Mesodermal cell (in vitro differentiated cells): ENCODE measurements around the gene NFIX.

ENCODE experiments used
- H3K27ac ChIP-seq: 2 replicates; pipeline ENCODE4 v1.7.0; 2013; ENCODE audit warnings: mild to moderate bottlenecking, low read depth, low read length, moderate library complexity; ENCODE audit not compliant: severe bottlenecking
- H3K36me3 ChIP-seq: 2 replicates; pipeline ENCODE4 v1.7.1; 2013; ENCODE audit warnings: mild to moderate bottlenecking, low read length, moderate library complexity; ENCODE audit not compliant: control insufficient read depth, insufficient read depth
- H3K4me1 ChIP-seq: one replicate; pipeline ENCODE4 v1.7.1; 2013; ENCODE audit warnings: mild to moderate bottlenecking, low read length; ENCODE audit not compliant: insufficient read depth, control insufficient read depth, poor library complexity, severe bottlenecking
- H3K4me3 ChIP-seq: 2 replicates; pipeline ENCODE4 v1.7.0; 2013; ENCODE audit warnings: low read length, control low read depth, mild to moderate bottlenecking; ENCODE audit not compliant: insufficient read depth, poor library complexity, severe bottlenecking; ENCODE audit errors: extremely low read depth
- H3K9me3 ChIP-seq: 2 replicates; pipeline ENCODE4 v1.7.1; 2013; ENCODE audit warnings: mild to moderate bottlenecking, low read length, moderate library complexity; ENCODE audit not compliant: control insufficient read depth
- WGBS, 2 experiments: methylation state at CpG; one replicate each; pipeline ENCODE4 v1.1.5; 2013; ENCODE audit warnings: missing lambda C conversion rate in 2 of 2; ENCODE audit not compliant: insufficient coverage in 2 of 2; 5-methylcytosine and 5-hydroxymethylcytosine counted together

The NFIX gene

DNA sequence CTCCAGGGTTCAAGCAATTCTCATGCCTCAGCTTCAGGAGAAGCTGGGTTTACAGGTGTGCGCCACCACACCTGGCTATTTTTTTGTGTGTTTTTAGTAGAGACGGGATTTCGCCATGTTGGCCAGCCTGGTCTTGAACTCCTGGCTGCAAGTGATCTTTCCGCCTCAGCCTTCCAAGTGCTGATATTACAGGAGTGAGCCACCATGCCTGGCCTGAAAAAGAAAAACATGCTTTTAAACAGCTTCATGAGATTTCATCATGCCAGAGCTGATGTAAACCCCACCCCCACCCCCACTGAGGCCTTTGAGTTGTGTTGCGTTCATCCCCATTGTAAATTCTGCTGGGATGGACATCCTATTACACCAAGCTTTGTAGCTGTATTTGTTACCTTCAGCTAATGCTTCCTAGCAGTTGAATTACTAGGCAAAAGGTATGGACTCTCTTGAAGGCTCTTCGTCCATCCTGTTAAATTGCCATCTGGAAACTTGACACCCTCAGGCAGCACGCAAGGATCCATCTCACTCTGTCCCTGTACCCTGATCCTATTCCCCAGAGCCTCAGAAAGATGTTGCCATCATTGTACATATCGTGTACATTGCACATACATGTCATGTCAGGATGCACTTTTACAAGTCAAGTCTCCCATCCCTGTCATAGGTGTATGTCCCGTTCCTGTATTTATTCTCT lies 47.3 kb downstream of the NFIX start:
- WGBS, 2 experiments: 87 to 94% methylated on average over 8 to 9 of the region's 9 CpGs
- H3K27ac ChIP-seq: no peak overlapping the region

GRCh38 chr19:13043285-13043684 lies 48.0 kb downstream of the NFIX start:
- Histone ChIP-seq H3K4me3 (no peak overlapping the region), H3K36me3 (no peaks in the 10 kb centered on the region), H3K9me3 (no peaks in the 10 kb centered on the region), H3K4me1 (no peaks in the 10 kb centered on the region), H3K27ac (no peak overlapping the region)
- WGBS, 2 experiments: 88 to 90% methylated on average over 3 to 4 of the region's 5 CpGs

More for the DNA sequence above, 47.3 kb downstream of the NFIX start:
- H3K4me3 ChIP-seq: no peak overlapping the region
- H3K4me1 ChIP-seq: peaks cover 4% of the 10 kb centered on the region
- H3K36me3 ChIP-seq: no peaks in the 10 kb centered on the region
- no peaks in the 10 kb centered on the region for H3K9me3 ChIP-seq

- Histone ChIP-seq H3K4me1 (no peaks in the 10 kb centered on the region), H3K36me3 (no peaks in the 10 kb centered on the region), H3K4me3 (no peak overlapping the region), H3K27ac (no peak overlapping the region), H3K9me3 (no peaks in the 10 kb centered on the region)
- 80 to 90% methylated on average over 8 to 9 of the region's 13 CpGs for WGBS, 2 experiments
These were observed 49.1 kb downstream of the NFIX start for GRCh38 chr19:13044231-13044836.

GRCh38 chr19:13045812-13046211 lies 50.5 kb downstream of the NFIX start:
- Histone ChIP-seq H3K27ac (no peak overlapping the region), H3K4me3 (no peak overlapping the region), H3K9me3 (no peaks in the 10 kb centered on the region), H3K36me3 (no peaks in the 10 kb centered on the region), H3K4me1 (peaks cover 2% of the 10 kb centered on the region)
- 74 to 80% methylated on average over 2 to 3 of the region's 4 CpGs for WGBS, 2 experiments

GRCh38 chr19:13047374-13047773 lies 52.1 kb downstream of the NFIX start:
- Histone ChIP-seq H3K4me1 (peaks cover 16% of the 10 kb centered on the region), H3K4me3 (no peak overlapping the region)
- 91 to 96% methylated on average over 7 of the region's 7 CpGs for WGBS, 2 experiments

GRCh38 chr19:13050274-13050673 lies 55.0 kb downstream of the NFIX start:
- WGBS, 2 experiments: 61 to 69% methylated on average over 4 of the region's 4 CpGs
- no peaks in the 10 kb centered on the region for H3K9me3 ChIP-seq
- no peak overlapping the region for H3K4me3 ChIP-seq
- peaks cover 41% of the 10 kb centered on the region for H3K4me1 ChIP-seq
- no peak overlapping the region for H3K27ac ChIP-seq
- no peaks in the 10 kb centered on the region for H3K36me3 ChIP-seq

More at GRCh38 chr19:13047374-13047773, 52.1 kb downstream of the NFIX start:
- no peaks in the 10 kb centered on the region for H3K9me3 ChIP-seq
- H3K27ac ChIP-seq: no peak overlapping the region
- no peaks in the 10 kb centered on the region for H3K36me3 ChIP-seq

DNA sequence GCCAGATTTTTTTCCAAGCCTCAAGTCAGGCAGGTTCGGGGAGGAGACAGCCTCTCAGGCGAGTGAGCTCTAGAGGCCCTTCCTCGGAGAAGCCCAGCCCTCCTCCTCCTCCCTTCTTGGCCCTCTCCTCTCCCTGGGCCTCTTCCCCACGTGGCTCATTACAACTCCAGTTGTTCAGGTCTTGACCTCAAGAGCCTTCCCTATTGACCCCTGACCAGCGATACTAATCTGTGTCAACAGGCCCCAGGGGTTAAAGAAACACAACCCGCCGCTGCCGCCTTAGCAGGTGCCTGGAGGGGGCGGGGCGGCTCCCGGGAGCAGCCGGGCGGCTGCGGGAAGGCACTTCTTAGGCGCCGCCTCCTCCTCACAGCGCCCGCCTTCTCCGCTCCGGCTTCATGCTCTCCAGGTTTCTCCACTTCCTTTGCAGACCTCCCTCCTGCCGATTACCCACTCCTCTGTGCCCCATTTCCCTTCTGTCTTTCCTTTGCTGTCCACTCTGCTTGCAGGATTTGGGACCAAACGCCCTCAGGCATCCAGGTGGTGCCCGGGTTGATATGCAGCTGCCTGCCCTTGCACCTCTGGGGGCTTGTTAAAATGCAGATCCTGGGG lies 56.4 kb downstream of the NFIX start:
- H3K9me3 ChIP-seq: no peaks in the 10 kb centered on the region
- WGBS, 2 experiments: 1% methylated on average over 17 to 23 of the region's 23 CpGs
- no peak overlapping the region for H3K27ac ChIP-seq
- no peaks in the 10 kb centered on the region for H3K36me3 ChIP-seq
- no peak overlapping the region for H3K4me3 ChIP-seq
- peaks cover 55% of the 10 kb centered on the region for H3K4me1 ChIP-seq

DNA sequence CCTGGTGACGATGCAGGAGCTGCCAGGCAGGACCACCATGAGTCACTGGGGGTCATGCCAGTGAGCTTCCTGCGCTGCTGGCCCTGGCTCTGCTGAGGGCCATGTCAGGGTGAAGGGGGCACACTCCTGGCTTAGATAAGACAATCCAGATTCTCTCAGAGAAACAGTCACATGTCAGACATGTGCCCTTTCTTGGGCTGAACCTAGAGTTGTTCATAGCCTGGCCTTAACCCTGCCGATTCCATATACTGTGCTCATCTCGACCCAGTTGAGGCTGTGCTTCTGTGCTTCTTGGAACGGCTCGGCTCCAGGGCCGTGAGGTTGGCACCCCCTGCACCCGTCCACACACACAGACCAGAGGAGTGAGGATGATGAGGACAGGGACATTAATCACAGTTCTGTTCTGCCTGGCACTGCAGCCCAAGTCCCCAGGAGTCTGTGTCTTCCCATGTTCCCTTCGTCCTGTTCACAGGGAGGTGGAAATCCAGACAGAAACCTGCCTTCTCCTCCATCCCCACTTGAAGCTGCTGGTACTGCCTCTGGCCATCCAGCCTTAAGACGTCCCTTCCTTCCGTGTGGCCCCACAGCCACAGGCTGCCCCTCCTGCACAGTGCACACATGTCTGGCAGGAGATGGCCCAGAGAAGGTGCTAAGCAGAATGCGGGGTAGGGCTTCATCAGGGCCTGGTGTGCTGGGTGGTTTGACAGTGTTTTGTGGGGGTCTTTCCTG lies 57.3 kb downstream of the NFIX start:
- Histone ChIP-seq H3K4me1 (peaks cover 65% of the 10 kb centered on the region), H3K27ac (no peak overlapping the region), H3K9me3 (no peaks in the 10 kb centered on the region), H3K4me3 (no peak overlapping the region), H3K36me3 (no peaks in the 10 kb centered on the region)
- WGBS, 2 experiments: 75 to 77% methylated on average over 7 to 11 of the region's 12 CpGs

DNA sequence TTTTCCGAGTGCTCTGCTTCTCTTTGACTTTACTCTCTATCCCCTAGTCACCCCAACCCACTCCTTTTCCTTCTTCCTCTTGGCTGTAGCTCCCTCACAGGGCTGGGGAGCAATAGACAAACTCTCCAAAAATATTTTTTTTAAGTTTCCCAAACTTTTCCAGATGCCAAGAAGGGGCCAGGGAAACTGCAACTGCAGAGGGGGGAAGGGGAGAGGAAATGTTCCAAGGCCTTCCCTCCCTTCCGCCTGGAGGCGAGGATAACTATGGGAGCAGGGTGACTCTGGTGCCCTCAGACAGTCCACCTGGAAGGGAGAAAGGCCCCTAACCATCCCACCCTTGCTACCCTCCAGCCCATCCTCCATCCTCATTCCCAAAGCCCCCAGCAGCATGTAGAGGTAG lies 58.0 kb downstream of the NFIX start:
- Histone ChIP-seq H3K4me1 (peaks cover 69% of the 10 kb centered on the region), H3K36me3 (no peaks in the 10 kb centered on the region), H3K4me3 (no peak overlapping the region), H3K27ac (peak overlapping the region; percentile 88), H3K9me3 (no peaks in the 10 kb centered on the region)
- WGBS, 2 experiments: 84 to 100% methylated on average over 1 to 2 of the region's 3 CpGs

DNA sequence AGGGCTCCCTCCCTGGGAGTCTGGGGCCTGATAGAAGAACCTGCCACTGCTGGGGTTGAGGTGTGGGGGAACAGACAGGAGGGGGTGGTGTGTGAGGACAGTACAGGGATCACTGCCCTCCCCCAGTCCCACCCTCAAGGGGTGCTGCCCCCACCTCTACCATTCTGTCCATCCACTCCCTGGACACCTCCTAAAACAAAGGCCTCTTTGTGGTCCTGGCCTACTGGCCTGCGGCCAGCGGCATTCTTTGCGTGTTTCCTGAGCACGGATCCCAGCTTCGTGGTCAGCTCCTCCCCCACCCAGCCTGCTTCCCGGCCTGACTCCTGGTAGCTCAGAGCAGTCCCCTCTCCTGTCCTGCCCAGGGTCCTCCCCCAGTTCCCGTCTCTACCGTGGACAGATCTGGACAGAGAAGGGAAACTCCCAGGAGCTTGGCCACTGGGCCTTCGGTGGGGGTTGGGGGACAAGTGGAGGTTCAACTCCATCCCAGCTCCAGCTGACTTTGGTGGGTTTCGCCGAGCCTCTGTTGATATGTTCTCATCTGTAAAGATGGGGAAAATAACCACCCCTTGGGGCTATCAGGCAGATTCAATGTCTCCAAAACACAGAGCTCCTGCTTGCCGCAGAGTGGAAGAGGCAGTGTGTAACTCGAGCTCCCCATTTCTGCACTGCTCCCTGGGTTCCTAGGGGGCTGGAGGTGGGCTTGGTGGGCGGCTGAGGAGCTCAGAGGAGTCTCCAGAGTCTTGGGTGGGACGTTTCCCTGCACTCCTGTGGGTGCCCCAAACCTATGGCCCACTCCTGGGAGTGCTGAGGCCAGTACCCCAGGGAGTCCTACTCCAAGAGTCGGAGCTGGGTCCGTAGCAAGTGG lies 58.7 kb downstream of the NFIX start:
- Histone ChIP-seq H3K27ac (peak overlapping the region; percentile 88), H3K9me3 (no peaks in the 10 kb centered on the region), H3K4me1 (peaks cover 72% of the 10 kb centered on the region), H3K4me3 (no peak overlapping the region), H3K36me3 (no peaks in the 10 kb centered on the region)
- 25 to 42% methylated on average over 12 to 13 of the region's 17 CpGs for WGBS, 2 experiments
